HG03378 (cell line): ENCODE results near the gene STAC.

Experiments
- ATAC-seq: cut with Tn5 transposase; IDR thresholded peaks from one replicate; pipeline ENCODE4 v1.9.1; 2021; ENCODE audit warnings: mild to moderate bottlenecking, moderate library complexity; ENCODE audit not compliant: unreplicated experiment

Gene STAC

DNA sequence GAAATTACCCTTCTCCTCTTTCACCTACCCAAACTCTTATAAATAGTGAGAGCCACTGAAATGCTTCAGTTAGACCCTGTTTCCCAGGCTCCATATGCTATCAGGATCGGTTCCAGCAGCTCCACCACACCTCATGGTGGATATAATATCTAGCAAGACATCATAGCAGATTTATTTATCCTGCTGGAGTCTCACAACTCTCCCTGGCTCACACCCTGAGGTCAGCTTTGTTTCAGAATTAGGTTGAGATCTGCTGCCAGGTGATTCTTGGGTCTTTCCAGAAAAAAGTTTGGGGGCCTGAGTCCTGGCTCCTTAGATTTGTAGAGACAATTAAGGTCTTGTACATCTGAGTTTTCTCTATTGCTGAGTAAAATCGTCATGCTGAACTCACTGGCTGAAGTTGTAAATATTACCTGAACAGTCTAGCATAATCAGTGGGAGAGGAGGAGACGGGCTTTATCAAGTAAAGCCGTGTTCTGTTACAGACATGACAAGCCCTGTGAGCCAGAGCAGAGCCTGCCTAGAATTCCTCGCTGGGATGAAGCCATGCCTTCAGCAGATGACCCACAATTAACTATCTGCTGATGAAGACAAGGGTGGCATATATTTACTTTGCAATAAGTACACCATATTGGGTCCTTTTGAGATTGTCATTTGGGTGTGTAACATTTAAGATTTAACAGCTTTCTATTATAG lies 131.6 kb downstream of the STAC start:
- ATAC-seq: no peak

DNA sequence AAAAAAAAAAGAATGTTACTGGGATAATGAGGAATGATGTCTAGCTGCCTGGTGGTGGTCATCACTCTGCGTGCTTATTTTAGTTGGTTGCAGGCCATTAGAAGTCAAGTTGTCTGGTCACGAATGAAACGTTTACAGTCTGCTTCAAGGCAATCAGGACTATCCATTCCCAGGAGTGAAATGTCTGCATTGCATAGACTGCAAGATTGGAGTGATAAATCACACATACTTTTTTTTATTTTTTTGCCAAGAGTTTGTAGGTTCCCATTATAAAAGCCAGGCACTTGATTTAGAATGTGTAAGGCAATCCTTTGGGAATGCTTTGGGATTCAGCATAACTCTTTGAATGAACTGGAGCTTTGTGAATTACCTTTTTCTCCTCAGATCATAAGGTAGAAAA lies 132.3 kb downstream of the STAC start:
- no peak for ATAC-seq

DNA sequence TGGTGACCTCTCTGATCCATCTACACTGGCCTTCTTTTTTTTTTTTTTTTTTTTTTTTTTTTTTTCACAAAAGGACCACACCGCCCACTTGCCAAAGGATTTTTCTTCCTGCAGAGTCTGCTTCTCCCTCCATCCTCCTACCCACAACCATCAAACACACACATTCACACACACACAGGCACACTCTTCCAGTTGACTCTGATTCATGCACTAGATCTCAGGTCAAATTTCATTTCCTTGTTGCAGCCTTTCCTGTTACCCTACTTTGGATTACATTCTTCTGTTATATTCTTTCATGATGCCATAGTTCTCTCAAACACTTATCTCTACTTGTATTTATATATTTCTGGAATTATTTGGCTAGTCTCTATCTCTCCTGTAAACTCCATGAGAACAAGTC lies 133.9 kb downstream of the STAC start:
- ATAC-seq: no peak

GRCh38 chr3:36519682-36520081 lies 139.4 kb downstream of the STAC start:
- no peak for ATAC-seq

DNA sequence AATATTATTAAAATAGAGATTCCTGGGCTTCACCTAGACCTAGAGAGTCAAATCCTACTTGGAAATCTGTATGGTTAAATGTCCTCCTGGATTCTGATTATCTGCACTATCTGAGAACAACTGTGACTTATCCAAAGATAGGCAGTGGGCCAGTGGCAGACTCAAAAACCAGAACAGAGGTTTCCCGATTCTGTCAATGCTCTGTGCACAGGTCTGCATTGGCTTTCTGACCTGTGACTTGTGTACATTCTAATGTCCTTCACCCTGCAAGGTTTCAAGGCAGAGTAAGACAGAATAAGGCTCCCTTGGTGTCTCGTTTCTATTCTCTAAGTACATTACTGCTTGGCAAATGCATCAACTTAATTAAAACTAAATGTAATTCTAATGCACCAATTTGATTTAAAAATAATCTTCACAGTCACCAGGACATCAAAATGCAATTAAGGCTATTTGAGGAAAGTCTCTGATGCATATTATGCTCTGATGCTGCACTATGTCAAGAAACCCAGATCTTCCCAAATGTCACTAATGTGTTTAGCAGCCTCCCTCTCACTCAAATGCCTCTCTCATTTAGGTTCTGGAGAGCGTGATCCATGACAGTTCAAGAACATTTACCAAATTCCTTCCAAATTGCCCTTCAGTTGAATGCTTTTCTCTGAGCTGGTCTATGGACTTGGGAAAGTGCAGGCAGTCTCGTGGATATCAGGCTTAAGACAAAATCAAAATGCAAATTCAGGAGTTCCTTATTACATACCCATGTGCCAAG lies 140.1 kb downstream of the STAC start:
- no peak for ATAC-seq

DNA sequence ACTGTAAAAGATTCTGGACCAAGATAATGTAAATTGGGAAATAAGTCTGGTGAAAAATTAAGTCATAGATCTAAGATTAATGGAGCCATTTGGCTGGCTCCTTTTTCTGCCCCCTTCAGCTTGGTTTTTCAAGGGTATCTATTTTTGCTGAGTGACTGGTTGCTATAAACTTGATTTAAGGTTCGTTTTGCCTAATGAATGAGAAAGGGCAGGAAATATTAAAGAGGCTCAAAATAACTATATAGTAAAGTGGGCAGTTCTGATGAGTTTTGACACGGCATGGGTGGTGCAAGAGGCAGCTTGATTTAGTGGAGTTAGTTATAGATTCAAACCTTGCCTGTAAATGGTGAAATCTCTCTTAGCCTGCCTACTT lies 140.7 kb downstream of the STAC start:
- ATAC-seq: no peak

GRCh38 chr3:36524560-36524959 lies 144.3 kb downstream of the STAC start:
- no peak for ATAC-seq

- no peak for ATAC-seq
Measured at GRCh38 chr3:36525115-36525801, 145.0 kb downstream of the STAC start.

- no peak for ATAC-seq
Measured at GRCh38 chr3:36538136-36538749, 157.9 kb downstream of the STAC start.

DNA sequence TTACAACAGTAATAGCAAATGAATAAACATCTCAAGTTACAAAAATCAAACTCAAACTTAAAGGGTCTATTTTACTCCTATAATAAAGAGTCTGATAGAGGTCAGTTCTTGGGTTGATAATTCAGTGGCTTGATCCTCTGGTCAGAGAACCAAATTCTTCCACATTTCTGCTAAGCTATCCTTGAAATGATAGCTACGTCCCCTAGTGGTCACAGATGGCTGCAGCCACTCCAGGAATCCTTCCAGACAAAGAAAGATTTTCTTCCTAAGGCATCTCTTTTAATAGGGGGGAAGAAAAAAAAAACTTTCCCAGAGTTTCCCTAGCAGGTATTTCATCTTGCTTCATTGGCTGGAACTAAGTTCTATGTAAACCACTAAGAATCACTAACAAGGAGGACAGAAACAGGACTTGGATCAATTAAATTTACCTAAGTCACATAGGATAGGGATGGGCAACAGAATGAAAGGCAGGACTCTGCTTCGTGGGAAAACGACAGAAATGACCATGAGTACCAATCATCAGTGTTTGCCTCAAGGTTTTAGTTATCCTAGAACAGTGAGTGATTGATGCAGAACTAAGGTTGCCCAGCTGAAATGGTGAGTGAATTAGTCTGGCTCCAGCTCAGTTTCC lies 160.7 kb downstream of the STAC start:
- no peak for ATAC-seq

GRCh38 chr3:36542186-36542585 lies 161.9 kb downstream of the STAC start:
- ATAC-seq: no peak

GRCh38 chr3:36543276-36543997 lies 163.1 kb downstream of the STAC start:
- no peak for ATAC-seq

DNA sequence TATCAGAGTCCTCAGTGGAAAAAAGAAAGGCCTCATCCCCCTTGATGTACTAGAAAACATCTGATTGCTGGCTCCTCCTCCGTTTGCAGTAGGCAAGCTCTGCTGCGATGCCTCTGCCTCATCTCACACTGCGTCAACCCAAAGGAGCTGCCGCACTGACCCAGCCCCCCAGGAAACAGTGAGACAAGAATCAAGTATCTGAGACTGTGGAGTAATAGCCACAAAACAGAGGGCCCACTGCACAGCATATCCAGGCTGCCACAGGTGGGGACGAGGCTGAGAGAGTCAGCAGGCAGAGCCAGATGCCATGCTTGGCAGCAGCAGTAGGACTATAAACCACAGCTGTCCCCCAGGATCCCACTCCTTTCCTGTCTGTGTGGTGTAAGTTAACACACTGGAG lies 165.9 kb downstream of the STAC start:
- ATAC-seq: no peak

- ATAC-seq: no peak
Measured at GRCh38 chr3:36548712-36549111, 168.4 kb downstream of the STAC start.

DNA sequence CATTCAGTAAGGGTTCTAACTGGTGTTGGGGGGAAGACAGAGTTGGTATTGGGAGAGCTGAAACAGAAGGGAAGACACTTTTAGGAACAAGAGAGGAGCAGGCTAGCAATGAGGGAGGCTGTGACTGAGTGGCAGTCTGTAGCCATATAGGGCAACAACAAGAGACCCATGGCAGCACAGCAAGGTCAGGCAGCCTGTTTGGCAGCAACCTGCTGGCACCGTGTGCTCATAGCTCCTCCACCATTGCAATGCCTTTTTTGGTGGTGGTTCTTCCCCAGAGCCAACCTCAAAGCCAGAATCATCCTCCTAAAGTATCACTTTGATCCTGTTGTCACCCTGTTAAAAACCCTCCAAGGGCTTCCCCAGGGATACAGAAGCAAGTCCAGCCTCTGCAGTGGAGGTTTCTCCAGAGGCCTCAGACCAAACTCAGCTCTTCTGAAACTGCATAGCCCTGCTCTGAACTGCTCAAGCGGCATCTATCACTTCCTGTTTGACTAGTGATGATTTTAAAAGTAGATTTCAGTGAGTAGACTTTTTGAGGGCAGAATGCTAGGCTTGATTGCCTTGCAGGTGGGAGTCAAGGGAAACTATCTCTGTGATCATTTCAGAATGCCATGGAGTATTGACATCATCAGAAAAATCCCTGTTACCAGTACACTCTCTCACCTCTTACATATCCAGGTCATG lies 176.9 kb downstream of the STAC start:
- ATAC-seq: peak; percentile 86

GRCh38 chr3:36557708-36558421 lies 177.6 kb downstream of the STAC start:
- ATAC-seq: no peak

DNA sequence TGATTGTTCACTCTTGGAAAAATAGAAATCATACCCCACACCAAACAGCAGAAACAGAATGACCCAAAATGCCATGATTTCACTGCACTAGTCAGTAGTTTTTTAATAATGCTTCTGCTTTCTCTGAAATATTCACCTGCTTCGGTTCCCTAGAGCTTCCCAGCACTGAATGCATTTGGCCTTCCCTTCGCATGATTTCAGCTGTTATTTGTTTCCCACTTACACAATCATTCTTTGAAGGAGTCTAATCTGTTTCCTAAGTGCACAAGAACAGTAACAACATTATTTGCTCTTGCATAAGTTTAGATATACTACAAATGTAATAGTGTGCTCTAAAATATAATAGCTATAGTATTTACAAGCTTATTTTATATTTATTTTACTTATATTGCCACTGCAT lies 178.7 kb downstream of the STAC start:
- no peak for ATAC-seq

- ATAC-seq: no peak
Measured at GRCh38 chr3:36560685-36561084, 180.4 kb downstream of the STAC start.

- ATAC-seq: no peak
Measured at GRCh38 chr3:36561601-36562000, 181.3 kb downstream of the STAC start.
